Lung (tissue), 12 donors: ENCODE results near the gene SFXN1. TPM values are rescaled to one million over a fixed set of nuclear protein-coding genes. Genes with fewer than 3 reads are reported as not detected.
"Not testable (repeated sequence)": the region's sequence is repeated elsewhere in the genome, so short reads cannot be mapped to it uniquely, and the experiment has no call there.

Source experiments
- ATAC-seq: fragments of 200-7000 bp; cut with Tn5 transposase; one replicate; pipeline ENCODE4 v1.9.1; 2020; ENCODE audit warnings: moderate number of reproducible peaks; ENCODE audit not compliant: insufficient read depth, low FRiP score
- DNase-seq, 3 donors: peaks; one replicate each; pipeline ENCODE4 v3.0.0-alpha.2; 2013 to 2017
- H3K27ac ChIP-seq, 2 donors: one replicate each; pipeline ENCODE4 v1.5.1; 2013; ENCODE audit warnings: mild to moderate bottlenecking in 2 of 2, moderate library complexity in 2 of 2, control low read depth in 1 of 2, inconsistent platforms in 1 of 2, low read depth in 1 of 2, low read length in 1 of 2
- H3K27me3 ChIP-seq, 3 donors: one replicate each; pipeline ENCODE4 v1.5.1; 2013; ENCODE audit warnings: low read length in 2 of 3; ENCODE audit not compliant: control insufficient read depth in 3 of 3, insufficient read depth in 3 of 3
- H3K36me3 ChIP-seq, 4 donors: one replicate each; pipeline ENCODE4 v1.5.1; 2013; ENCODE audit warnings: low read length in 4 of 4, mild to moderate bottlenecking in 1 of 4, moderate library complexity in 1 of 4; ENCODE audit not compliant: control insufficient read depth in 4 of 4, insufficient read depth in 4 of 4
- H3K4me1 ChIP-seq, 5 donors: one replicate each; pipeline ENCODE4 v1.5.1; 2013; ENCODE audit warnings: low read length in 5 of 5, mild to moderate bottlenecking in 2 of 5, moderate library complexity in 1 of 5; ENCODE audit not compliant: control insufficient read depth in 5 of 5, insufficient read depth in 5 of 5
- H3K4me3 ChIP-seq: one replicate; pipeline ENCODE4 v1.5.1; 2013; ENCODE audit warnings: mild to moderate bottlenecking, control low read depth, moderate library complexity
- H3K9ac ChIP-seq, 2 donors: one replicate each; pipeline ENCODE4 v1.5.1; 2013; ENCODE audit warnings: low read length in 2 of 2, control low read depth in 1 of 2; ENCODE audit not compliant: insufficient read depth in 1 of 2
- H3K9me3 ChIP-seq, 4 donors: one replicate each; pipeline ENCODE4 v1.5.1; 2013; ENCODE audit warnings: low read length in 3 of 4, mild to moderate bottlenecking in 1 of 4, moderate library complexity in 1 of 4; ENCODE audit not compliant: control insufficient read depth in 4 of 4, insufficient read depth in 3 of 4
- CTCF ChIP-seq: IDR thresholded peaks from 2 replicates; pipeline ENCODE4 v1.5.1; 2012; ENCODE audit warnings: mild to moderate bottlenecking; ENCODE audit errors: control extremely low read depth, extremely low read depth
- WGBS, 2 donors: extraction: QIAGEN DNeasy Blood & Tissue Kit; methylation state at CpG; one replicate each; pipeline ENCODE4 v1.1.7; 2013; 5-methylcytosine and 5-hydroxymethylcytosine counted together
- polyA plus RNA-seq, 2 donors: library from polyadenylated mRNA; stranded (reverse); fragments of 200-250 nt; gene quantifications; one replicate each; pipeline ENCODE4 v1.2.1, GENCODE V29; 2013
- total RNA-seq, 2 donors: library from RNA; depleted of rRNA in 1 of 2; stranded (reverse); fragments of >200 nt in 1 of 2; gene quantifications; one replicate each; pipeline ENCODE4 v1.2.1, GENCODE V29; 2014 to 2021
- donor health status: control.
- donor health status: control.
- donor health status: Bipolar disorder and iron deficiency.
- donor health status: healthy.
- donor health status: DM: yes; HTN: yes; CAD: no.

The SFXN1 gene
- total and polyA plus RNA-seq, 4 donors: 5.7 to 42.2 (median 19.0) TPM

DNA sequence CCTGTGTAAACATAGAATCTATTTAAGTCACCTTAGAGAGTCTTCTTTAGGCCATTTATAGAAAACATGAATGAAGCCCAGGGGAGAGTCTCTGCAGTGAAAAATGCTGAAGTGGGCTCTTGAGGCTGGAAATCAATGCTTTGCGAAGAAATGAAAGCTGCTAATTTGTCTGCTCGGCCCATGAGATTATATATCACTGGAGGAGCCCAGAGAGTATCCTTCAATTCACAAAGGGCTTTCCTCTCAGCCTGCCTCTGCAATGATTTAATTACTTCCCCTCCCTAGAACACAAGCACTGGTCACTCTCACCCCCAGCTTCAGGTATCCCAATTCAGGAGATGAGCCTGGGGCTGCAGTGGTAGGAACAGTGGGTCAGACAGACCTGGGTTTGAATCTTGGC is 26.2 kb upstream of the SFXN1 start:
- no peaks in the 10 kb centered on the region for H3K36me3 ChIP-seq
- 68 to 72% methylated on average over 2 of the region's 2 CpGs for WGBS, 2 donors

GRCh38 chr5:175454338-175454737 is 24.0 kb upstream of the SFXN1 start:
- not testable (repeated sequence) for DNase-seq, H3K9me3 ChIP-seq, H3K9ac ChIP-seq, H3K4me3 ChIP-seq, H3K4me1 ChIP-seq, H3K36me3 ChIP-seq, ATAC-seq, H3K27ac ChIP-seq
- peaks cover 0 to 19% (median 9%) of the 10 kb centered on the region in 3 donors for H3K27me3 ChIP-seq
- WGBS, 2 donors: 91 to 93% methylated on average over 5 of the region's 5 CpGs

More for the DNA sequence above, 26.2 kb upstream of the SFXN1 start:
- TF ChIP-seq CTCF: no peak
- Histone ChIP-seq H3K27me3 (peaks cover 0 to 27% (median 14%) of the 10 kb centered on the region in 3 donors), H3K9ac (no peak overlapping the region), H3K4me3 (no peak overlapping the region), H3K4me1 (no peaks in the 10 kb centered on the region), H3K27ac (no peak overlapping the region), H3K9me3 (no peaks in the 10 kb centered on the region)
- DNase-seq: no peak
- no peak for ATAC-seq

- Histone ChIP-seq H3K36me3 (no peaks in the 10 kb centered on the region), H3K27ac (no peak overlapping the region), H3K9ac (no peak overlapping the region), H3K27me3 (peaks cover 0 to 10% (median 9%) of the 10 kb centered on the region in 3 donors), H3K9me3 (no peaks in the 10 kb centered on the region), H3K4me3 (no peak overlapping the region), H3K4me1 (no peaks in the 10 kb centered on the region)
- no peak for TF ChIP-seq CTCF
- no peak for ATAC-seq
- 81 to 87% methylated on average over 11 of the region's 11 CpGs for WGBS, 2 donors
- no peak for DNase-seq
Observed at GRCh38 chr5:175456105-175456742, 22.1 kb upstream of the SFXN1 start.

DNA sequence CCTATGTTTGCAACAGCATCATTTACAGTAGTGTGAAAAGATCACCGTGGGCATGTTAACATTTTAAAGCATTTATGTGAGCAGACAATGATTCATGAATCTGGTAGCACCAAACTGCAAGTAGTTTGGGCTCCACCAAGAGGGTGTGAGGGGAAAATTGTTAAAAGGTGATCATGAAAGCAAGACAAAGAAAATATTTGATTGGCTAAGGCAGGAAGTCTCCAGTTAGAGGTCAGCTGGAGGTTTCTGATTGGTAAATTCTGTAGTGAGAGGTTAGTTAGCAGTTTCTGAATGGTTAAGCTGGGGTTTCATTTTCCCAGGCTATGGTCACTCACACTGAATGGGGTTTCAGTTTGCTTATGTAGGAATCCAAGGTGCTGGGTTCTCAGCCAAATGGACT is 20.9 kb upstream of the SFXN1 start:
- Histone ChIP-seq H3K27ac (no peak overlapping the region), H3K27me3 (peaks cover 0 to 10% (median 9%) of the 10 kb centered on the region in 3 donors), H3K4me3 (no peak overlapping the region), H3K9ac (no peak overlapping the region), H3K9me3 (no peaks in the 10 kb centered on the region), H3K36me3 (no peaks in the 10 kb centered on the region), H3K4me1 (no peaks in the 10 kb centered on the region)
- no peak for DNase-seq
- TF ChIP-seq CTCF: no peak
- no peak for ATAC-seq
- WGBS, 2 donors: 86 to 89% methylated on average over 1 of the region's 1 CpG
